K562 (cell line): Measurements from ENCODE around the gene GPATCH2.

ENCODE experiments used
- NRF1 ChIP-seq, 2 experiments: fragments of 450-650 bp; IDR thresholded peaks in 1 of 2; conservative IDR thresholded peaks in 1 of 2; 2 replicates each; pipeline ENCODE4 v1.6.1; 2014; ENCODE audit warnings: mild to moderate bottlenecking in 2 of 2
- RBM39 ChIP-seq: fragments of 200-400 bp; formaldehyde crosslinking; optimal IDR thresholded peaks from 2 replicates; pipeline ENCODE3; 2018; ENCODE audit warnings: low read depth, low read length
- TF ChIP-seq, protein P1 (sequence below), 3 experiments: IDR thresholded peaks in 2 of 3; conservative IDR thresholded peaks in 1 of 3; 2 replicates each; pipeline ENCODE4 v1.5.1; 2011 to 2012; ENCODE audit warnings: low read length in 3 of 3, mild to moderate bottlenecking in 3 of 3, control low read depth in 2 of 3, improper control_type of control experiment in 1 of 3, inconsistent platforms in 1 of 3, low read depth in 1 of 3, mixed read lengths in 1 of 3, moderate library complexity in 1 of 3; ENCODE audit not compliant: insufficient read depth in 2 of 3

DNA sequence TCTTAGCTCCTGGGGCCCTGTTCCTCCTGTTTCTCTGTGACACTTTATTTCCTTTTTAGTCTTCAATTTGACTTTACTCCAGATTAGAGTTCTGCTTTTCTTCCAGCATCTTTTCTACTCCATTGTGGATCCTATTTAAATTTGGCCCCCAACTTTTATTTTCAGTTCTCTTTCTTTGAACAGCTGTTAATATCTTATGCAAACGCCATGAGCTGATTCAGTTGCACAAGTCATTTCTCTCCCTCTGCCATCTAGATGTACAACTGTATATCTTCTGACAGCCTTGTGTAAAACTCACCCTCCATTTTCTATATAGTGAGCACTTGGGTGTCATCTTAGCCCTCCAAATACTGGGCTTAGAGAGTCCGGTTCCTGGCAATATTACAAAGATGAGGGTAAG, 42.5 kb upstream of the GPATCH2 start:
- TF ChIP-seq NRF1 (conservative IDR thresholded peaks at IDR 0.05 in 1 of 2, IDR thresholded peaks at IDR 0.05 in 1 of 2) (no peak), RBM39 (no peak)
- TF ChIP-seq, protein P1, sequence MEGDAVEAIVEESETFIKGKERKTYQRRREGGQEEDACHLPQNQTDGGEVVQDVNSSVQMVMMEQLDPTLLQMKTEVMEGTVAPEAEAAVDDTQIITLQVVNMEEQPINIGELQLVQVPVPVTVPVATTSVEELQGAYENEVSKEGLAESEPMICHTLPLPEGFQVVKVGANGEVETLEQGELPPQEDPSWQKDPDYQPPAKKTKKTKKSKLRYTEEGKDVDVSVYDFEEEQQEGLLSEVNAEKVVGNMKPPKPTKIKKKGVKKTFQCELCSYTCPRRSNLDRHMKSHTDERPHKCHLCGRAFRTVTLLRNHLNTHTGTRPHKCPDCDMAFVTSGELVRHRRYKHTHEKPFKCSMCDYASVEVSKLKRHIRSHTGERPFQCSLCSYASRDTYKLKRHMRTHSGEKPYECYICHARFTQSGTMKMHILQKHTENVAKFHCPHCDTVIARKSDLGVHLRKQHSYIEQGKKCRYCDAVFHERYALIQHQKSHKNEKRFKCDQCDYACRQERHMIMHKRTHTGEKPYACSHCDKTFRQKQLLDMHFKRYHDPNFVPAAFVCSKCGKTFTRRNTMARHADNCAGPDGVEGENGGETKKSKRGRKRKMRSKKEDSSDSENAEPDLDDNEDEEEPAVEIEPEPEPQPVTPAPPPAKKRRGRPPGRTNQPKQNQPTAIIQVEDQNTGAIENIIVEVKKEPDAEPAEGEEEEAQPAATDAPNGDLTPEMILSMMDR (IDR thresholded peaks at IDR 0.05 in 2 of 3, conservative IDR thresholded peaks at IDR 0.05 in 1 of 3; ENCODE audit: insufficient read depth in 2 of 3, low read depth in 1 of 3, low read length in 3 of 3), result no peak
